Measurements from ENCODE around the gene AK3.

DNA sequence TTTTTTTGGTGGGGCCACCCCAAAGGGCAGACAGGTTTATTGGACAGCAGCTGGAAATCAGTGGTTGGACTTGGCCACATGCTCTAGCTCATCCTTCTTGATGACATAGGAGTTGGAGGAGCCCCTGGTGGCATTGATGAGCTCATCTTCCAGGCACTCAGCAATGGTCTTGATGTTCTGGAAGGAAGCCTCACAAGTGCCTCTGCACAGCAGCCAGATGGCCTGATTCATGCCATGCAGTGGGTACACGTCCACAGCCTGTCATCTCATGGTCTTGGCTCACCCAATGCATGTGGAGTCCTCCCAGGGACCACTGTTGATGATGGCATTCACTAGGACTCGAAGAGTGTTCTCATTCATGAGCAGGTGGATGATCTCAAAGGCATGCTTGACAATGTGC is 40.4 kb upstream of the AK3 start:
- TF ChIP-seq, protein P1, sequence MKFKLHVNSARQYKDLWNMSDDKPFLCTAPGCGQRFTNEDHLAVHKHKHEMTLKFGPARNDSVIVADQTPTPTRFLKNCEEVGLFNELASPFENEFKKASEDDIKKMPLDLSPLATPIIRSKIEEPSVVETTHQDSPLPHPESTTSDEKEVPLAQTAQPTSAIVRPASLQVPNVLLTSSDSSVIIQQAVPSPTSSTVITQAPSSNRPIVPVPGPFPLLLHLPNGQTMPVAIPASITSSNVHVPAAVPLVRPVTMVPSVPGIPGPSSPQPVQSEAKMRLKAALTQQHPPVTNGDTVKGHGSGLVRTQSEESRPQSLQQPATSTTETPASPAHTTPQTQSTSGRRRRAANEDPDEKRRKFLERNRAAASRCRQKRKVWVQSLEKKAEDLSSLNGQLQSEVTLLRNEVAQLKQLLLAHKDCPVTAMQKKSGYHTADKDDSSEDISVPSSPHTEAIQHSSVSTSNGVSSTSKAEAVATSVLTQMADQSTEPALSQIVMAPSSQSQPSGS (CRISPR knock-in tag; IDR thresholded peaks at IDR 0.05) = no peak
- TF ChIP-seq ZFX (CRISPR knock-in tag; IDR thresholded peaks at IDR 0.05) = no peak
- no peak for TF ChIP-seq CCNT2 (IDR thresholded peaks at IDR 0.05; ENCODE audit: borderline replicate concordance, extremely low read depth, insufficient read length, low read depth, low read length)
- no peak for TF ChIP-seq ZNF316 (IDR thresholded peaks at IDR 0.05)
- TF ChIP-seq POLR2A (conservative IDR thresholded peaks at IDR 0.05) = no peak
- TF ChIP-seq, protein P2, sequence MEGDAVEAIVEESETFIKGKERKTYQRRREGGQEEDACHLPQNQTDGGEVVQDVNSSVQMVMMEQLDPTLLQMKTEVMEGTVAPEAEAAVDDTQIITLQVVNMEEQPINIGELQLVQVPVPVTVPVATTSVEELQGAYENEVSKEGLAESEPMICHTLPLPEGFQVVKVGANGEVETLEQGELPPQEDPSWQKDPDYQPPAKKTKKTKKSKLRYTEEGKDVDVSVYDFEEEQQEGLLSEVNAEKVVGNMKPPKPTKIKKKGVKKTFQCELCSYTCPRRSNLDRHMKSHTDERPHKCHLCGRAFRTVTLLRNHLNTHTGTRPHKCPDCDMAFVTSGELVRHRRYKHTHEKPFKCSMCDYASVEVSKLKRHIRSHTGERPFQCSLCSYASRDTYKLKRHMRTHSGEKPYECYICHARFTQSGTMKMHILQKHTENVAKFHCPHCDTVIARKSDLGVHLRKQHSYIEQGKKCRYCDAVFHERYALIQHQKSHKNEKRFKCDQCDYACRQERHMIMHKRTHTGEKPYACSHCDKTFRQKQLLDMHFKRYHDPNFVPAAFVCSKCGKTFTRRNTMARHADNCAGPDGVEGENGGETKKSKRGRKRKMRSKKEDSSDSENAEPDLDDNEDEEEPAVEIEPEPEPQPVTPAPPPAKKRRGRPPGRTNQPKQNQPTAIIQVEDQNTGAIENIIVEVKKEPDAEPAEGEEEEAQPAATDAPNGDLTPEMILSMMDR (IDR thresholded peaks at IDR 0.05 in 2 of 3, conservative IDR thresholded peaks at IDR 0.05 in 1 of 3; ENCODE audit: insufficient read depth in 2 of 3, low read depth in 1 of 3, low read length in 3 of 3) = no peak
- no peak for TF ChIP-seq TCF3 (CRISPR knock-in tag; IDR thresholded peaks at IDR 0.05)
- TF ChIP-seq, protein P3, sequence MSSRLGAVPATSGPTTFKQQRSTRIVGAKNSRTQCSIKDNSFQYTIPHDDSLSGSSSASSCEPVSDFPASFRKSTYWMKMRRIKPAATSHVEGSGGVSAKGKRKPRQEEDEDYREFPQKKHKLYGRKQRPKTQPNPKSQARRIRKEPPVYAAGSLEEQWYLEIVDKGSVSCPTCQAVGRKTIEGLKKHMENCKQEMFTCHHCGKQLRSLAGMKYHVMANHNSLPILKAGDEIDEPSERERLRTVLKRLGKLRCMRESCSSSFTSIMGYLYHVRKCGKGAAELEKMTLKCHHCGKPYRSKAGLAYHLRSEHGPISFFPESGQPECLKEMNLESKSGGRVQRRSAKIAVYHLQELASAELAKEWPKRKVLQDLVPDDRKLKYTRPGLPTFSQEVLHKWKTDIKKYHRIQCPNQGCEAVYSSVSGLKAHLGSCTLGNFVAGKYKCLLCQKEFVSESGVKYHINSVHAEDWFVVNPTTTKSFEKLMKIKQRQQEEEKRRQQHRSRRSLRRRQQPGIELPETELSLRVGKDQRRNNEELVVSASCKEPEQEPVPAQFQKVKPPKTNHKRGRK (tag; IDR thresholded peaks at IDR 0.05) = no peak
- no peak for TF ChIP-seq EZH2 (IDR thresholded peaks at IDR 0.05; ENCODE audit: borderline replicate concordance, low read depth, low read length)
- TF ChIP-seq SRSF9 (IDR thresholded peaks at IDR 0.05; ENCODE audit: borderline replicate concordance, low read depth, low read length) = no peak

Measured in K562 (cell line).